Gastrocnemius medialis (tissue), 4 donors: ENCODE measurements around the gene PIGZ. TPM values are rescaled to one million over a fixed set of nuclear protein-coding genes. Genes with fewer than 3 reads are reported as not detected.

ENCODE experiments used
- ATAC-seq, 2 donors: fragments of 150-250 bp; one replicate each; pipeline ENCODE4 v1.9.1; 2016
- DNase-seq, 2 donors: peaks; one replicate each; pipeline ENCODE4 v3.0.0-alpha.2; 2019
- H3K27ac ChIP-seq, 4 donors: fragments of 200-600 bp; sonication (generic); 1 replicate in 1 of 4; 2 replicates in 3 of 4; pipeline ENCODE4 v1.5.1; 2016 to 2018; ENCODE audit warnings: mild to moderate bottlenecking in 2 of 4, moderate library complexity in 1 of 4
- H3K27me3 ChIP-seq, 3 donors: fragments of 200-600 bp; sonication (generic) in 2 of 3; 1 replicate in 1 of 3; 2 replicates in 2 of 3; pipeline versions ENCODE4 v1.5.1 to v1.6.0; 2016 to 2019; ENCODE audit warnings: mild to moderate bottlenecking in 1 of 3, moderate library complexity in 1 of 3
- H3K36me3 ChIP-seq, 2 donors: fragments of 200-600 bp; sonication (generic) in 1 of 2; one replicate each; pipeline ENCODE4 v1.5.1; 2017 to 2018
- H3K4me1 ChIP-seq, 2 donors: fragments of 200-600 bp; sonication (generic) in 1 of 2; one replicate each; pipeline ENCODE4 v1.5.1; 2016 to 2017; ENCODE audit warnings: mild to moderate bottlenecking in 2 of 2
- H3K4me3 ChIP-seq, 4 donors: fragments of 200-600 bp; sonication (generic) in 3 of 4; 1 replicate in 1 of 4; 2 replicates in 3 of 4; pipeline ENCODE4 v1.5.1; 2016 to 2019; ENCODE audit warnings: mild to moderate bottlenecking in 2 of 4
- H3K9me3 ChIP-seq, 3 donors: fragments of 200-600 bp; sonication (generic) in 2 of 3; 1 replicate in 1 of 3; 2 replicates in 2 of 3; pipeline ENCODE4 v1.5.1; 2016 to 2019
- POLR2A ChIP-seq, 2 donors: fragments of 450-650 bp; IDR thresholded peaks; one replicate each; pipeline ENCODE4 v1.6.1; 2017; ENCODE audit warnings: antibody characterized with exemption in 2 of 2, mild to moderate bottlenecking in 2 of 2, moderate library complexity in 2 of 2
- in situ Hi-C, 4 donors: fragments of 200-750 bp; cut with MboI; loops; one replicate each; pipeline versions ENCODE4 v1.15.0 to v1.8.0; 2017; ENCODE audit warnings: low sequenced_read_pairs in 4 of 4
- intact Hi-C: fragments of 100-400 bp; cut with DNase I; formaldehyde crosslinking; loops from one replicate; pipeline ENCODE4 v1.15.1; 2023; ENCODE audit warnings: low total_unique reads
- total RNA-seq, 4 donors: library from RNA; depleted of rRNA; stranded (reverse); fragments of >200 nt; gene quantifications; one replicate each; pipeline versions ENCODE4 v1.1.0 to v1.2.3, GENCODE V29; 2016
- TF ChIP-seq, protein P1 (sequence below), 5 experiments: fragments of 450-650 bp in 3 of 5; fragments of 200-600 bp in 2 of 5; sonication (generic) in 2 of 5; IDR thresholded peaks in 4 of 5; conservative IDR thresholded peaks in 1 of 5; 1 replicate in 4 of 5; 2 replicates in 1 of 5; pipeline ENCODE4 v1.5.1; 2016 to 2019; ENCODE audit warnings: antibody characterized with exemption in 5 of 5, mild to moderate bottlenecking in 3 of 5, moderate library complexity in 3 of 5

PIGZ gene
- total RNA-seq, 4 donors from 2014 or later = 2.3 to 7.5 (median 5.1) TPM

DNA sequence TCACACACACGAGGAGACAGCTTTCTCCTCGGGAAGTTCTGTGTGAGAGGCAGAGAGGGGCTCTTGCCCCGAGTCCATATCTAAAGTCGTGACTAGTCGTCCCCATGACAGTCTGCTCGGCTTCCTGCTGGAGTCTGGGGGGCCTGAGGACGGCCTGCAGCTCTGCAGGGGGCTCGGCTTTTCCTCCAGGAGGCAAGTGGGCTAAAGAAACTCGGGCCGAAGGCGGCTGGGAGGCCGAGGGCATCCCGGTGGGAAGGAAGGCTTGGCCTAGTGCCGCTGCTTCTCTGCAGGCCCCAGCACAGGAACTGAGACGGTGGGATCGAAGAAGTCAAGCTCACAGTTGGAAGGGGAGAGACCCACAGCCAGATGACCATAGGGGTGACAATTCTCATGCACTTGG lies 25.4 kb upstream of the PIGZ start:
- DNase-seq = no peak
- in situ Hi-C loops (loop anchor here in 2 of 4 donors (25.0 kb wide), 2 partner anchors 193 to 518 kb away; no protein-coding TSS in a partner anchor), intact Hi-C loops (no loop called here)

DNA sequence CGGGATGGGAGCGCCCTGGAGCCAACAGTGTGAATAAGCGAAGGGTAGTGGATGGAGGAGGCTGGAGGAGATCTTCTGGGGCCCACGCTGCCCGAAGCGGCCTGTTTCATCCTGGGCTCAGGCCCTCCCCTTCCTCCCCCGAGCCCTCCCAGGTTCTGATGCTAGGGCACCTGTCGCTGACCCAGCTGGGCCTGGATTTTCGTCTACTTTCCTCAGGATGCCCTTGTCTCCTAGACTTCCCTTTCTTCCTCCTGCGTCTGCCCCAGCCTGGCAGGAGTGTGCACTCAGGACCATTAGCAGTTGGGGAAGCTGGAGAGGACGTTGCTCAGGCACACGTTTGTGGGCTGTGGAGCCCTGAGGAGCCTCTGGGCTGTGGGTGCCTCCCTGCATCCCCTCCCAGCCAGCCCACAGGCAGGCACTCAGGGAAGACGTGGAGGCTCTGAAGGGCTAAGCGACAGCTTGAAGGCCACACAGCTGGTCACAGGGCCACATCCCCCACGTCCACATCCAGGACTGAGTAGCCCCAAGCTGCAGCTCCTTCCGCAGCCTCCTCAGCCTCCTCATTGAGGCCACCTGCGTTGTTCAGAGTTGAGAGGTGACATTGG lies 23.9 kb upstream of the PIGZ start:
- Histone ChIP-seq H3K9me3 (no peaks in the 10 kb centered on the region), H3K27ac (no peak overlapping the region), H3K4me1 (peaks cover 17 to 18% of the 10 kb centered on the region in 2 donors), H3K27me3 (no peaks in the 10 kb centered on the region), H3K4me3 (no peak overlapping the region), H3K36me3 (no peaks in the 10 kb centered on the region)
- ATAC-seq (no peak), DNase-seq (no peak)
- TF ChIP-seq, protein P1, sequence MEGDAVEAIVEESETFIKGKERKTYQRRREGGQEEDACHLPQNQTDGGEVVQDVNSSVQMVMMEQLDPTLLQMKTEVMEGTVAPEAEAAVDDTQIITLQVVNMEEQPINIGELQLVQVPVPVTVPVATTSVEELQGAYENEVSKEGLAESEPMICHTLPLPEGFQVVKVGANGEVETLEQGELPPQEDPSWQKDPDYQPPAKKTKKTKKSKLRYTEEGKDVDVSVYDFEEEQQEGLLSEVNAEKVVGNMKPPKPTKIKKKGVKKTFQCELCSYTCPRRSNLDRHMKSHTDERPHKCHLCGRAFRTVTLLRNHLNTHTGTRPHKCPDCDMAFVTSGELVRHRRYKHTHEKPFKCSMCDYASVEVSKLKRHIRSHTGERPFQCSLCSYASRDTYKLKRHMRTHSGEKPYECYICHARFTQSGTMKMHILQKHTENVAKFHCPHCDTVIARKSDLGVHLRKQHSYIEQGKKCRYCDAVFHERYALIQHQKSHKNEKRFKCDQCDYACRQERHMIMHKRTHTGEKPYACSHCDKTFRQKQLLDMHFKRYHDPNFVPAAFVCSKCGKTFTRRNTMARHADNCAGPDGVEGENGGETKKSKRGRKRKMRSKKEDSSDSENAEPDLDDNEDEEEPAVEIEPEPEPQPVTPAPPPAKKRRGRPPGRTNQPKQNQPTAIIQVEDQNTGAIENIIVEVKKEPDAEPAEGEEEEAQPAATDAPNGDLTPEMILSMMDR (IDR thresholded peaks at IDR 0.05 in 4 of 5, conservative IDR thresholded peaks at IDR 0.05 in 1 of 5) = no peak
- TF ChIP-seq POLR2A (IDR thresholded peaks at IDR 0.05) = no peak
- in situ Hi-C loops = loop anchor here in 2 of 4 donors (25.0 kb wide), 2 partner anchors 195 to 520 kb away; no protein-coding TSS in a partner anchor
- intact Hi-C loops = no loop called here

More for the DNA sequence above, 25.4 kb upstream of the PIGZ start:
- no peak overlapping the region for H3K27ac ChIP-seq
- no peak for TF ChIP-seq POLR2A (IDR thresholded peaks at IDR 0.05)
- TF ChIP-seq, protein P1 (IDR thresholded peaks at IDR 0.05 in 4 of 5, conservative IDR thresholded peaks at IDR 0.05 in 1 of 5) = no peak
- H3K36me3 ChIP-seq = no peaks in the 10 kb centered on the region
- H3K27me3 ChIP-seq = no peaks in the 10 kb centered on the region
- H3K4me3 ChIP-seq = no peak overlapping the region
- ATAC-seq = no peak
- peaks cover 17 to 19% of the 10 kb centered on the region in 2 donors for H3K4me1 ChIP-seq
- no peaks in the 10 kb centered on the region for H3K9me3 ChIP-seq

DNA sequence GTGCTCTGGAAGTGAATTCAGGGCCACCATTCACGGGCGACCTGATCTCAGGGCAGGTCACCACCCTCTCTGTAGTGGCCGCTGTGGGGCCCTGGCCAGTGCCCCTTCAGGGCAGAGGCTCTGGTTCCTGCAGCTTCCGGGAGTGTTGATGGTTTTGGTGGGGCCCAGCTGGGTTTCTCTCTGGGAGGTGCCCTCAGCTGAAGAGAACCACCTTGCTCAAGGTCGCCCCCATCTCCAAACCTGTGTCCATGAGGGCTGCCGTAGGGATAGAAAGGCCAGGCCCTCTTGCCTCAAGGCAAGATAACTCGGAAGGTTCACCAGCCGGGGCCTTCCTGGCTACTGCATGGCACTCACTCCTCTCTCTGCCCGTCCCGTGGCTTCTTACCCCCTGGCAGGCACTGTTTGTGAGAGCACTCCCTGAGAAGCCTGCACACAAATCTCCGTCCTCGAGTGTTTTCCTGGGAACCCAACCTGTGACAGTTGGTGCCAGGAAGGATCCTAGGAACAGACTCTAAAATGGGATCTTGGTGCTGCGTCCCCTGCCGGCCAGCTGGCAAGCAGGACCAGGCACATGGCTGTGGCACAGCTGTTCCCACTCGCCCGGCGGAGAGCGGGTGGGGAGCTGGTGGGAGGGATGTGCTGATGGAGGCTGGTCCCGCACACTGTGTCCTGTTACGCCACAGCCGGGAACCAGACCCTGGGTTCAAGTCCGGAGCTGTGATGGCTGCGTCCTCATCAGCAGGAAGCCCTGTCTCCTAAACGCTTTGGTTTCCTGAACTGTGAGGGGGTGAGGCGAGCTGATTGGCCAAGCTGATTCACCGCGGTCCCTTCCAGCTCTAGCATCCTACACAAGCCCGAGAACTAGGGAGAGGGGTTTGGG lies 23.2 kb upstream of the PIGZ start:
- ATAC-seq (peak; percentile 34 to 41), DNase-seq (peak in 1 of 2 donors; percentile 48)
- no peak overlapping the region for H3K4me3 ChIP-seq
- no peaks in the 10 kb centered on the region for H3K27me3 ChIP-seq
- peaks cover 11% of the 10 kb centered on the region in 2 donors for H3K4me1 ChIP-seq
- no peak overlapping the region for H3K27ac ChIP-seq
- no peaks in the 10 kb centered on the region for H3K9me3 ChIP-seq
- no peaks in the 10 kb centered on the region for H3K36me3 ChIP-seq
- in situ Hi-C loops (loop anchor here in 2 of 4 donors (25.0 kb wide), 2 partner anchors 195 to 520 kb away; no protein-coding TSS in a partner anchor), intact Hi-C loops (no loop called here)
- no peak for TF ChIP-seq POLR2A (IDR thresholded peaks at IDR 0.05)
- TF ChIP-seq, protein P1 (IDR thresholded peaks at IDR 0.05 in 4 of 5, conservative IDR thresholded peaks at IDR 0.05 in 1 of 5) = peak in 1 of 5 experiments; percentile 29

DNA sequence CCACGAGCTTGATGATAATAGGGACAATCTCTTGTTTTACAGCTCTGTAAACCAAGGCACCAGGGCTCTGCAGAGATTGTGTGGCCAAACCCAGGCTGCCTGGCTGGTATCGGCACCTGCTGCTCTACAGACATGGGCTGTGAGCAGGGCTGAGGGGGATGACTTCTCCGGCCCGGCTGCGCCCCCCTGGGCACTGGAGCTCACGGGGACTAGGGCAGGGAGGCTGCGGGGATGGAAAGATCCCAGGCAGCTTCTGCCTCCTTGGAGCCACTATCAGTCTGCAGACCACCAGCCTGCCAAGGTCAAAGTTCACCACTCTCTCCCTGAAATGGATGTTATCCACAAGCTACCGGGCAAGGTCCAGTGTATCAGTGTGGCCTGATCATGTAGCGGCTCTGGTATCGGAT lies 22.0 kb upstream of the PIGZ start:
- H3K4me3 ChIP-seq = no peak overlapping the region
- no peak for ATAC-seq
- intact Hi-C loops (no loop called here), in situ Hi-C loops (loop anchor here in 2 of 4 donors (25.0 kb wide), 2 partner anchors 197 to 522 kb away; no protein-coding TSS in a partner anchor)
- H3K27me3 ChIP-seq = no peaks in the 10 kb centered on the region
- H3K36me3 ChIP-seq = no peaks in the 10 kb centered on the region
- no peak overlapping the region for H3K27ac ChIP-seq
- TF ChIP-seq POLR2A (IDR thresholded peaks at IDR 0.05) = no peak
- TF ChIP-seq, protein P1 (IDR thresholded peaks at IDR 0.05 in 4 of 5, conservative IDR thresholded peaks at IDR 0.05 in 1 of 5) = no peak
- DNase-seq = no peak
- H3K9me3 ChIP-seq = no peaks in the 10 kb centered on the region
- no peaks in the 10 kb centered on the region for H3K4me1 ChIP-seq
